HCT116 (cell line): ENCODE measurements around the gene CAMKMT. TPM values are rescaled to one million over a fixed set of nuclear protein-coding genes. Genes with fewer than 3 reads are reported as not detected.

ENCODE experiments used
- ATAC-seq: fragments of 200-7000 bp; cut with Tn5 transposase; 2 replicates; pipeline ENCODE4 v1.9.1; 2020; ENCODE audit warnings: mild to moderate bottlenecking, moderate library complexity
- BruUV-seq: library from RNA; stranded (reverse); fragments of 400-500 nt; replicated peaks from 2 replicates; lab custom pipeline; 2021; lab: Mats Ljungman, UMichigan
- CTCF ChIA-PET: fragments of 300-600 bp; sonication (Branson Sonifier 250); formaldehyde crosslinking; loops from one replicate; lab custom pipeline; 2021; ENCODE audit warnings: antibody characterized with exemption; lab: Charles Lee
- POLR2A ChIA-PET: fragments of 300-600, 350-600 bp; sonication (Branson Sonifier 250); formaldehyde crosslinking; loops from one replicate; lab custom pipeline; 2021; ENCODE audit warnings: antibody characterized with exemption; lab: Charles Lee
- RAD21 ChIA-PET, 2 experiments: fragments of 300-600 bp; sonication (Branson Sonifier 250); formaldehyde crosslinking; loops; one replicate each; lab custom pipeline; 2023; ENCODE audit warnings: low total read pairs in 2 of 2; ENCODE audit not compliant: uncharacterized antibody in 2 of 2, unreplicated experiment in 2 of 2, low non-redundant PET in 1 of 2; lab: Charles Lee
- DNase-seq: peaks from one replicate; pipeline ENCODE4 v3.0.0-alpha.2; 2010; ENCODE audit warnings: low read depth, low spot score
- H2AFZ ChIP-seq: fragments of 200-600 bp; shearing (Covaris generic), sonication (generic); 2 replicates; pipeline ENCODE4 v1.6.1; 2017; ENCODE audit warnings: low read depth, mixed run types, mixed read lengths, antibody characterized with exemption, low read length; ENCODE audit not compliant: poor library complexity, severe bottlenecking
- H3K27ac ChIP-seq: 2 replicates; pipeline ENCODE4 v1.5.1; 2012; ENCODE audit warnings: low read depth, low read length
- H3K27me3 ChIP-seq: fragments of 200-600 bp; sonication (generic); 2 replicates; pipeline ENCODE4 v1.6.1; 2016; ENCODE audit warnings: mixed run types, low read length, mixed read lengths; ENCODE audit not compliant: insufficient read depth
- H3K36me3 ChIP-seq, 2 experiments: fragments of 200-500 bp in 1 of 2; fragments of 200-600 bp in 1 of 2; sonication (Bioruptor generic) in 1 of 2; sonication (generic) in 1 of 2; 2 replicates each; pipeline versions ENCODE4 v1.5.1 to v1.6.1; 2014 to 2016; ENCODE audit warnings: low read length in 2 of 2, inconsistent platforms in 1 of 2, mixed read lengths in 1 of 2, mixed run types in 1 of 2; ENCODE audit not compliant: insufficient read depth in 2 of 2, control insufficient read depth in 1 of 2
- H3K4me1 ChIP-seq, 2 experiments: fragments of 200-600 bp in 1 of 2; sonication (generic) in 1 of 2; 2 replicates each; pipeline versions ENCODE4 v1.5.1 to v1.6.1; 2012 to 2017; ENCODE audit warnings: low read length in 2 of 2, inconsistent platforms in 1 of 2, mild to moderate bottlenecking in 1 of 2, mixed read lengths in 1 of 2, mixed run types in 1 of 2, moderate library complexity in 1 of 2; ENCODE audit not compliant: insufficient read depth in 2 of 2, control insufficient read depth in 1 of 2
- H3K4me2 ChIP-seq: fragments of 200-600 bp; sonication (generic); 2 replicates; pipeline ENCODE4 v1.6.1; 2017; ENCODE audit warnings: mixed run types, low read length, mixed read lengths
- H3K4me3 ChIP-seq, 2 experiments: fragments of 200-600 bp in 1 of 2; sonication (generic) in 1 of 2; replicated peaks in 1 of 2; 2 replicates each; pipeline ENCODE4 v1.5.1; 2011 to 2016; ENCODE audit warnings: low read length in 2 of 2, control low read depth in 1 of 2, low read depth in 1 of 2, mild to moderate bottlenecking in 1 of 2, mixed read lengths in 1 of 2, mixed run types in 1 of 2
- H3K79me2 ChIP-seq: fragments of 200-600 bp; sonication (generic); 2 replicates; pipeline ENCODE4 v1.6.1; 2017; ENCODE audit warnings: mild to moderate bottlenecking, mixed run types, low read length, moderate library complexity, mixed read lengths; ENCODE audit not compliant: insufficient read depth
- H3K9ac ChIP-seq: fragments of 200-600 bp; sonication (generic); 2 replicates; pipeline ENCODE4 v1.6.1; 2016; ENCODE audit warnings: low read length, mixed read lengths
- H3K9me2 ChIP-seq: fragments of 200-600 bp; sonication (generic), shearing (Covaris generic); 2 replicates; pipeline ENCODE4 v1.6.1; 2017; ENCODE audit warnings: mixed run types, mild to moderate bottlenecking, moderate library complexity; ENCODE audit not compliant: insufficient read depth
- H3K9me3 ChIP-seq, 2 experiments: fragments of 200-500 bp in 1 of 2; fragments of 200-600 bp in 1 of 2; sonication (Bioruptor generic) in 1 of 2; sonication (generic) in 1 of 2; 2 replicates each; pipeline ENCODE4 v1.6.1; 2014 to 2017; ENCODE audit warnings: low read length in 2 of 2, mixed read lengths in 2 of 2, inconsistent platforms in 1 of 2, low read depth in 1 of 2, mild to moderate bottlenecking in 1 of 2, mixed run types in 1 of 2, moderate library complexity in 1 of 2; ENCODE audit not compliant: control insufficient read depth in 1 of 2, insufficient read depth in 1 of 2
- H4K20me1 ChIP-seq: fragments of 200-600 bp; sonication (generic), shearing (Covaris generic); 2 replicates; pipeline ENCODE4 v1.6.1; 2017; ENCODE audit warnings: mixed run types, mild to moderate bottlenecking, moderate library complexity; ENCODE audit not compliant: insufficient read depth
- CEBPB ChIP-seq: IDR thresholded peaks from 2 replicates; pipeline ENCODE4 v1.6.1; 2012; ENCODE audit warnings: low read depth
- ELF1 ChIP-seq: IDR thresholded peaks from 2 replicates; pipeline ENCODE4 v1.6.1; 2012; ENCODE audit warnings: low read depth, borderline replicate concordance
- EZH2phosphoT487 ChIP-seq: fragments of 200-600 bp; IDR thresholded peaks from 2 replicates; pipeline ENCODE4 v1.6.1; 2018; ENCODE audit warnings: antibody characterized with exemption, borderline replicate concordance
- FOSL1 ChIP-seq: IDR thresholded peaks from 2 replicates; pipeline ENCODE4 v1.6.1; 2012; ENCODE audit warnings: low read depth
- JUND ChIP-seq: IDR thresholded peaks from 2 replicates; pipeline ENCODE4 v1.6.1; 2012
- RAD21 ChIP-seq: IDR thresholded peaks from 2 replicates; pipeline ENCODE4 v1.6.1; 2012; ENCODE audit warnings: low read depth, mild to moderate bottlenecking
- SP1 ChIP-seq: IDR thresholded peaks from 2 replicates; pipeline ENCODE4 v1.6.1; 2012; ENCODE audit warnings: low read depth
- SRF ChIP-seq: IDR thresholded peaks from 2 replicates; pipeline ENCODE4 v1.6.1; 2012; ENCODE audit warnings: low read depth
- TCF7L2 ChIP-seq: IDR thresholded peaks from 2 replicates; pipeline ENCODE4 v1.7.0; 2011; ENCODE audit warnings: borderline replicate concordance, inconsistent platforms; ENCODE audit not compliant: insufficient read depth, insufficient read length; ENCODE audit errors: extremely low read depth
- intact Hi-C: fragments of 100-400 bp; cut with micrococcal nuclease; formaldehyde crosslinking; loops from 2 replicates; pipeline ENCODE4 v1.10.0; 2022
- total RNA-seq: library from RNA; stranded (reverse); gene quantifications from one replicate; pipeline ENCODE4 v1.2.1, GENCODE V29; 2021; ENCODE audit not compliant: unreplicated experiment
- TF ChIP-seq, protein P1 (sequence below): IDR thresholded peaks from 2 replicates; pipeline ENCODE4 v1.6.1; 2012
- TF ChIP-seq, protein P2 (sequence below): IDR thresholded peaks from 2 replicates; pipeline ENCODE4 v1.6.1; 2011; ENCODE audit warnings: mild to moderate bottlenecking, low read length, moderate library complexity; ENCODE audit not compliant: insufficient replicate concordance; ENCODE audit errors: extremely low read depth

Gene CAMKMT
- total RNA-seq, 1 experiment from 2014 or later: 10.6 TPM

DNA sequence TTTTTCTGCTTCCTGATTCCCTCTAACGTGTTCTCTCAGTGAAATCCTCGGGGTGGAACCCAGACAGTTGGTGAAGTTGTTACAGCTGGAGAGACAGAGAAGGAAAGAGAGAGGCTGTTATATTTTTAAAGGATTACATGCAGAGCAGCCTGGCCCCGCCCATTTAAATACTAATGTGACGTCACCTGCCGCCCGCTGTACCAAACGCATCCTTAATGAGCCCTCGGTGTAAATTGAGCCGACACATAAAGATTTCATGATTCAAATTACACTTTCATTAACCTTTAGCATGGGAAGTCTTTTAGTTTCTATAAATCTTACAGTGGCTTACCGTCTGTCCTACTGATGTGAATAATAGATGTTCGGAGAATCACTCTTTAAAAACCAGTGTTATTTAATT is 415.8 kb downstream of the CAMKMT start:
- no peak overlapping the region for H3K4me2 ChIP-seq
- H3K4me1 ChIP-seq: no peaks in the 10 kb centered on the region
- no TSS peak for BruUV-seq
- no peak overlapping the region for H3K9ac ChIP-seq
- no peaks in the 10 kb centered on the region for H3K27me3 ChIP-seq
- RAD21 ChIA-PET: no interaction called here
- H3K9me2 ChIP-seq: no peaks in the 10 kb centered on the region
- no peaks in the 10 kb centered on the region for H3K79me2 ChIP-seq
- H4K20me1 ChIP-seq: no peaks in the 10 kb centered on the region
- DNase-seq (no peak), ATAC-seq (no peak)
- TF ChIP-seq JUND (no peak), RAD21 (no peak), CEBPB (no peak), FOSL1 (no peak)
- POLR2A ChIA-PET: no interaction called here
- no peak overlapping the region for H3K27ac ChIP-seq
- no peak overlapping the region for H2AFZ ChIP-seq
- CTCF ChIA-PET: no interaction called here
- intact Hi-C loops: no loop called here
- H3K4me3 ChIP-seq: no peak overlapping the region
- H3K9me3 ChIP-seq: no peaks in the 10 kb centered on the region
- no peaks in the 10 kb centered on the region for H3K36me3 ChIP-seq

DNA sequence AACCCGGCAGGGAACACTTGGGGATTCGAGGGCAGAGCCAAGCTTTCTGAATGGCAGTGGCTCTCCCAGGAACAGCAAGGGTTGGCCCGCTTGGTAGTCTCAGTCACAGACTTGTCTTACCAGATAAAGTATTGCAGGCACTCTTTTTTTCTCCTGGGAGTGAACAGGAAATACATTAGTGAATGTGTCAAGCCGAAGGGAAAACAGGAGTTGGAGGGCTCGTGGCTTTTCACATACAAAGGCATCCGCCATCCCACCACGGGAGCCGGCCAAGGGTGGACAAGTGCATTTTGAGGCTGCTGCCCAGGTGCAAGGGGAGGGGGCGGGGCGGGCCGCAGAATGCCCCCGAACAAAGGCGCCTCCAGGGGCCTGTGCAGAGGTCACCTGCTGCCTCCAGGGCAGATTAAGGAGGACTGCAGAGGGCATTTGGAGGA is 416.5 kb downstream of the CAMKMT start:
- no peak overlapping the region for H3K4me3 ChIP-seq
- H3K36me3 ChIP-seq: no peaks in the 10 kb centered on the region
- H3K9me3 ChIP-seq: no peaks in the 10 kb centered on the region
- no TSS peak for BruUV-seq
- DNase-seq: no peak
- RAD21 ChIA-PET: no interaction called here
- H3K9ac ChIP-seq: no peak overlapping the region
- H3K79me2 ChIP-seq: no peaks in the 10 kb centered on the region
- no peak overlapping the region for H3K27ac ChIP-seq
- POLR2A ChIA-PET: no interaction called here
- H4K20me1 ChIP-seq: no peaks in the 10 kb centered on the region
- H3K27me3 ChIP-seq: no peaks in the 10 kb centered on the region
- H2AFZ ChIP-seq: no peak overlapping the region
- ATAC-seq: no peak
- no peaks in the 10 kb centered on the region for H3K9me2 ChIP-seq
- no peak overlapping the region for H3K4me2 ChIP-seq
- no peaks in the 10 kb centered on the region for H3K4me1 ChIP-seq
- CTCF ChIA-PET: no interaction called here
- intact Hi-C loops: no loop called here
- TF ChIP-seq ELF1 (no peak), SRF (no peak), SP1 (no peak), CEBPB (no peak), TCF7L2 (no peak), EZH2phosphoT487 (no peak)
- TF ChIP-seq, protein P1, sequence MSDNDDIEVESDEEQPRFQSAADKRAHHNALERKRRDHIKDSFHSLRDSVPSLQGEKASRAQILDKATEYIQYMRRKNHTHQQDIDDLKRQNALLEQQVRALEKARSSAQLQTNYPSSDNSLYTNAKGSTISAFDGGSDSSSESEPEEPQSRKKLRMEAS: no peak
- TF ChIP-seq, protein P2, sequence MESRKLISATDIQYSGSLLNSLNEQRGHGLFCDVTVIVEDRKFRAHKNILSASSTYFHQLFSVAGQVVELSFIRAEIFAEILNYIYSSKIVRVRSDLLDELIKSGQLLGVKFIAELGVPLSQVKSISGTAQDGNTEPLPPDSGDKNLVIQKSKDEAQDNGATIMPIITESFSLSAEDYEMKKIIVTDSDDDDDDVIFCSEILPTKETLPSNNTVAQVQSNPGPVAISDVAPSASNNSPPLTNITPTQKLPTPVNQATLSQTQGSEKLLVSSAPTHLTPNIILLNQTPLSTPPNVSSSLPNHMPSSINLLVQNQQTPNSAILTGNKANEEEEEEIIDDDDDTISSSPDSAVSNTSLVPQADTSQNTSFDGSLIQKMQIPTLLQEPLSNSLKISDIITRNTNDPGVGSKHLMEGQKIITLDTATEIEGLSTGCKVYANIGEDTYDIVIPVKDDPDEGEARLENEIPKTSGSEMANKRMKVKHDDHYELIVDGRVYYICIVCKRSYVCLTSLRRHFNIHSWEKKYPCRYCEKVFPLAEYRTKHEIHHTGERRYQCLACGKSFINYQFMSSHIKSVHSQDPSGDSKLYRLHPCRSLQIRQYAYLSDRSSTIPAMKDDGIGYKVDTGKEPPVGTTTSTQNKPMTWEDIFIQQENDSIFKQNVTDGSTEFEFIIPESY: no peak
